NCI-H226 (cell line): ENCODE data around the gene SNRPE.

Experiments
- DNase-seq: peaks from one replicate; pipeline ENCODE4 v3.0.0-alpha.2; 2015

SNRPE gene

DNA sequence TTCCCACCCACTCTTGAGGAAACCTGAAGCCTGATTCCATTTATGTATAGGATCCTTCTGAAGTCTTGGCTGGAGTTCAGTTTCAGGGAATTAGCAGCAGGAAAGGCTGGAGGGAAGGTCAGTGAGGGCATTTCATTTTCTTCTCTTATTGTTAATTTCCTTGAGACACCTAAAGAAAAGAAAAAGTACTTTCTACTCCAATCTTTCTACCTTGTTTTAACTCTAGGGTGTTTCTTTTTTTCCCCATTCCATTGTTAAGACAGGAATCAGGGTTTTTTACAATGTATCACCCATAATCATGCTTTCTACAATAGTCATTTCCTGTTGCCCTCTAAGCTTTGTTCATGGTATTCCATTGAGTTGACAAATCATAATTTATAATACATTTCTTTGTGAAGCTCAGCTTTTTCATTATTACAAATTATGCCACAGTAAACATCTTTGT lies 27.4 kb downstream of the SNRPE start:
- DNase-seq: peak; percentile 76

DNA sequence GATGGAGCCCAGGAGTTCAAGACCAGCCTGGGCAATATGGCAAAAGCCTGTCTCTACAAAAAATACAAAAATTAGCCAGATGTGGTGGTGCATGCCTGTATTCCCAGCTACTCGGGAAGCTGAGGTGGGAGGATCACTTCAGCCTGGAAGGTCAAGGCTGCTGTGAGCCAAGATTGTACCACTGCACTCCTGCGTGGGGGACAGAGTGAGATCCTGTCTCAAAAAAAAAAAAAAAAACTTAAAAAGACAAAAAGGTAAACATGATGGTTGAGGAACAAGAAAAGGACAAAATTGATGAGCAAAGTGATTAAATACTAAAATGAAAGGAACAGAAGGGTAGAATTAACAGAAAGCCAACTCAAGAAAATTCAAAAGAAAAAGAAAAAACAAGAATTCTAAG lies 30.6 kb downstream of the SNRPE start:
- no peak for DNase-seq

DNA sequence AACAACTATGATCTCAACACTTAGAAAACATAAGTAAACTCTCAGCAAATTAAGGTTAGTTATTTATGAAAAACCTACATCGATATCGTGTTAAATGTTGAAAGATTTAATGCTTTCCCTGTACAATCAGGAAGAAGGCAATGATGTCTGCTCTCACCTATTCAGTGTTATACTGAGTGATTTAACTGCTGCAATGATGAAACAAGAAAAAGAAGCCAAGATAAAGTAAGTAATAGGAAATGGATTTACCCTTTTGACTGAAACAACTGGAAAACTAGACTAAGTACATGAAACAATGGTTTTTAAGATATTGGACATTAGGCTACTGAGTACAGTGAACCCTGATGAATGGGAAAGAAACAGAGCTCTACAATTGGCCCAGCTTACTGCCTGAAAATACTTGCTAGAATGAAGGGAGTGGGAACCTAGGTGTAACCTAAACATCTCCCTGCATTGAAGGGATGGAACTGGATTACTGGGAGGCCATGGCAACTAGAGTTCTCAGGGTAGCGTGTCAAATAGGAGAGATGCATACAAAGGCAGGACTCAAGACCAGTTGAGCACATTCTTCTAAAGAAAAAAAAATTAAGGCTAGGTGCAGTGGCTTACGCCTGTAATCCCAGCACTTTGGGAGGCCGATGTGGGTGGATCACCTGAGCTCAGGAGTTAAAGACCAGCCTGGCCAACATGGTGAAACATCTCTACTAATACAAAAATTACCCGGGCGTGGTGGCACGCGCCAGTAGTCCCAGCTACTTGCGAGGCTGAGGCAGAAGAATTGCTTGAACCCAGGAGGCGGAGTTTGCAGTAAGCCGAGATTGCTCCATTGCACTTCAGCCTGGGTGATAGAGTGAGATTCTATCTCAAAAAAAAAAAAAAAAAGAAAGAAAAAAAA lies 37.3 kb downstream of the SNRPE start:
- DNase-seq: no peak

DNA sequence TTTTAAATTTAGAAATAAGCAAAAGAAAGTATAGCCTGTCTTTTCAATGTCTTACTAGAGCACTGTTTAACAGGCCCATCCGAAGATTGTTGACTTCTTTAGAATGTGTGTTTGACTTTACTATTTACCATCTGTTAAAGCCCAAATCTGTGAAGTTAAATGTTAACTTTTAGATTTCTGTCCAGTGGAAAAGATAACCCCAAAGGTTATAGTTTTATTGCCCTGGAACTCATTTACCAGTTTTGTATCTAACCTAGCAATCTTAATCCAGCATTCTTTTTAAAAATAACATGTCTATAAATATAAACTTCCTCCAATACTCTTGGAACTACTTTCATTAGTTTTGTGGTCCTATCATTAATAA lies 37.9 kb downstream of the SNRPE start:
- DNase-seq: no peak

DNA sequence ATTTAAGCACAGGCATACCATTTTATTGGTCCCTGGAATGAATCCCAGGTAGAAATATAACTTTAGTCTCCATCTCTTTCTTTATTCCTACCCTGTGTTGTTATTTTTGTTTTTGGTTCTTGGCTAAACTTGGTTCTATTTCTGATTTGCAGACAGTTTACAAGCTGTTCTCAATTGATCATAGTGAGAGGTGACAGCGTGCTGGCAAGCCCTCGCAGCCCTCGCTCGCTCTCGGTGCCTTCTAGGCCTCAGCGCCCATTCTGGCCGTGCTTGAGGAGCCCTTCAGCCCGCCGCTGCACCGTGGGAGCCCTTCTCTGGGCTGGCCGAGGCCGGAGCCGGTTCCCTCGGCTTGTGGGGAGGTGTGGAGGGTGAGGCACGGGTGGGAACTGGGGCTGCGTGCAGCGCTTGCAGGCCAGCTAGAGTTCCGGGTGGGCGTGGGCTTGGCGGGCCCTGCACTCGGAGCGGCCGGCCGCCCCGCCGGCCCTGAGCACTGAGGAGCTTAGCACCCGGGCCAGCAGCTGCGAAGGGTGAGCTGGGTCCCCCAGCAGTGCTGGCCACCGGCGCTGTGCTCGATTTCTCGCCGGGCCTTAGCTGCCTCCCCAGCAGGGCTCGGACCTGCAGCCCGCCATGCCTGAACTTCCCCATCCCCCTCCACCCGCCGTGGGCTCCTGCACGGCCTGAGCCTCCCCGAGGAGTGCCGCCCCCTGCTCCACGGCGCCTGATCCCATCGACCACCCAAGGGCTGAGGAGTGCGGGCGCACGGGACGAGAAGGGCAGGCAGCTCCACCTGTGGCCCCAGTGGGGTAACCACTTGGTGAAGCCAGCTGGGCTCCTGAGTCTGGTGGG lies 38.7 kb downstream of the SNRPE start:
- DNase-seq: no peak

DNA sequence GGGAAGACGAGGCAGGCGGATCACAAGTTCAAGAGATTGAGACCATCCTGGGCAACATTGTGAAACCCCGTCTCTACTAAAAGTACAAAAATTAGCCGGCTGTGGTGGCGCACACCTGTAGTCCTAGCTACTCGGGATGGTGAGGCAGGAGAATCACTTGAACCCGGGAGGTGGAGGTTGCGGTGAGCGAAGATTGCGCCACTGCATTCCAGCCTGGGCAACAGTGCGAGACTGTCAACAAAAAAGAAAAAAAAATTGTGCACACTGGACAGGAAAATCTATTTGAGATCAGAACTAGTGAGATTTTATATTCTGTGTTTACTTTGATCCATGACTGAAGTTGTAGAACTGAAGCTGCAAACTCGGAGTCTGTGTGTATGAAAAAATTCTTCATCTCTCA lies 40.2 kb downstream of the SNRPE start:
- no peak for DNase-seq

DNA sequence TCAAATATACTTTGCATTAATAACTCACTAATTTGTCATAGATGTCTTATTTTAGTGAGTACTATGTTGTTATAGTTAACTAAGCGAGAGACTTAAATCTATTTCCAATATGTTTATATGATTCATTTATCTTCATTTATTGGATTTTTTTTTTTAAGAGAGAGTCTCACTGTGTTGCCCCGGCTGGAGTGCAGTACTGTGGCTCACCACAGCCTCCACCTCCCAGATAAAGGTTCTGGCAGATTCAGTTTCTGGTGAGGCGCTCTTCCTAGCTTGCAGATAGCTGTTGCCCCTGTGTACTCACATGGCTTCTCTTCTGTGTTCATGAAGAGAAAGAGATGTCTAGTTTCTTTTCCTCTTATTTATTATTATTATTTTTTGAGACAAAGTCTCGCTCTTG lies 43.9 kb downstream of the SNRPE start:
- no peak for DNase-seq

DNA sequence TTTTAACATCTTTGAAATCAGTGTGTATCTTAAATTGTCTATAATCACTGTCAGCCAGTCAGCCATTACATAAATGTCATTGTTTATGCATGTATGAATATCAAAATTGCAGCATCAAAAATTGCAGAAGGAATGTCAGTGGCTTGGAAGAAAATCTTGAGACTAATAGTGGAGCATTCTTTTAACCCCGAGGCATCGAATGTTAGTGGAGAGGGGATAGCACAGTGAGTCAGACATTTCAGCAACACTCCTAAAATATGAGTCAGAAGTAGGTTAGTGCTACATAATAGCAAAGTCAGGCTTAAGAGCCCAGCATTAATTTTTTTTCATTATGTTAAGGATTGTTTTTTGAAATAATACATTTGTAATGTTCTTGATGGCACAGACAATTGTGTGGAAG lies 45.5 kb downstream of the SNRPE start:
- DNase-seq: peak; percentile 95

DNA sequence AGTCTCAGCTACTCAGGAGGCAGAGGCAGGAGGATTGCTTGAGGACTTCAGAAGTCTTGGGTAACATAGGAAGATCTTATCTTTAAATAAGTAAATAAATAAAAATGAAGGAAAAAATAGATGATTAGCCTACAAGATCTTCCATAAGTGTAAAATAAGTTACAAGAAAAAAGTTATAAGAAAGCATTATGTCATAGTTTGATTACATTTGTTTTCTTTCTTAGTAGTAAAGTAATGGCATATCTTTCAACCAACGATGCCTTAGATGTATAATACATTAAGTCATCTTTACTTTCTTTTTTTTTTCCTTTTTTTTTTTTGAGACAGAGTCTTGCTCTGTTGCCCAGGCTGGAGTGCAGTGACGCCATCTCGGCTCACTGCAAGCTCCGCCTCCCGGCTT lies 46.5 kb downstream of the SNRPE start:
- DNase-seq: no peak

DNA sequence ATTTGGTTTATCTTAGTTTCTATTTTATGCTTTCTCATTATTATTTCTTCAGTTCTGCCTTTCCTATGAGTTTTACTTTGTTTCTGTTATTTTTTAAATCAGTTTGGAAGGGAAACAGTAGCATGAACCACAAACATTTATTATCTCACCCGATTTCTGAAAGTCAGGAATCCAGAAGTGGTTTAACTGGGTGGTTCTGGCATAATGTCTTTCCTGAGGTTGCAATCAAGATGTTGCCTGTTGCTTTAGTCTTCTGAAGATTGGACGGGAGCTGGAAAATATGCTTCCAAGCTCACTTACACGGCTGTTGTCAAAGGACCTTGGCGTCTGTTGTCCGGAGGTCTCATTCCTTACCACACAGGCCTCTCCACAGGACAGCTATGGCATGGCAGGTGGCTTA lies 50.4 kb downstream of the SNRPE start:
- DNase-seq: peak; percentile 24

DNA sequence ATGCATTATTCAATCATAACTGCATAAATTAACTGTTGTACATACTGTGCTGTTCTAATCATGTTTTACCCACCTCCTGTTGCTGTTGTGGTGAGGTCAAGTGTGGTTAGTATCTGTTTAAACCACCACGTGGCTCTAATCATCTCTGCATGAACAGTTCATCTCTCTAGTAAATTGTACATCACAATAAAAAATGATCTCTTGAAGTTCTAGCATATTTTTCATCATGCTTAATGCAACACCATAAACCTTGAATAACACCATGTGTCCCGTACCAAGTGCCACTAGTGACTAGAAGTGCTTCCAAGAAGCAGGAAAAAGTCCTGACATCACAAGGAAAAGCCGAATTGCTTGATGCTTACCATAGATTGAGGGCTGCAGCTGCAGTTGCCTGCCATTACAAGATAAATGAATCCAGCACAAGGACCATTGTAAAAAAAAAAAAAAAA lies 51.7 kb downstream of the SNRPE start:
- no peak for DNase-seq

DNA sequence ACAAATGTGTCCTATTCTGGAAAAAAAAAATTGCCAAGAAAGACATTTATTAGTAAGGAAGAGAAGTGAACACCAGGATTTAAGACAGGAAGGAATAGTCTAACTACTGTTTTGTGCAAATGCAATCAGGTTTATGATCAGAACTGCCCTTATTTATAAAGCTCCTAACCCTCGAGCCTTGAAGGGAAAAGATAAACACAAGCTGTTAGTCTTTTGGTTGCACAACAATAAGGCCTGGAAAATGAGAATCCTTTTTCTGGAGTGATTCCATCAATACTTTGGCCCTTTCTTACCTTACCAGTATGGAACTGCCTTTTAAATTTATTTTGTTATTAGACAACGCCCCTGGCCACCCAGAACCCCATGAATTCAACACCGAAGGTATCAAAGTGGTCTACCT lies 52.9 kb downstream of the SNRPE start:
- DNase-seq: no peak

DNA sequence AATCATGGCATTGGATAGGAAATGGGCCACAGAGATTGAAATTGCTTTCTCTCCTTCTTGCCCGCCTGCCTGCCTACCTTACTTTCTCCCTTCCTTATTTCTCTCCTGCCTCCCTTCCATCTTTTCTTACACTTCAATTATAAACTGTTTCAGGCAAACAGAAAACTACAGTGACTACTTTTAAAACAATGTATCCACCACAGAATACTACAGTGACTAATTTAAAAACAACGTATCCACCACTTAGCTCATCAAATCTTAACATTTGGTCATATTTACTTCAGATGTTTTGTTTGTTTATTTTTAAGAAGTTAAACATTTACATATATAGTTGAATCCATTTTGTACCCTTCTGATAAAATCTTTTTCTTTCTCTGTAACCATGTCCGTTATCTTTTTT lies 54.4 kb downstream of the SNRPE start:
- no peak for DNase-seq

DNA sequence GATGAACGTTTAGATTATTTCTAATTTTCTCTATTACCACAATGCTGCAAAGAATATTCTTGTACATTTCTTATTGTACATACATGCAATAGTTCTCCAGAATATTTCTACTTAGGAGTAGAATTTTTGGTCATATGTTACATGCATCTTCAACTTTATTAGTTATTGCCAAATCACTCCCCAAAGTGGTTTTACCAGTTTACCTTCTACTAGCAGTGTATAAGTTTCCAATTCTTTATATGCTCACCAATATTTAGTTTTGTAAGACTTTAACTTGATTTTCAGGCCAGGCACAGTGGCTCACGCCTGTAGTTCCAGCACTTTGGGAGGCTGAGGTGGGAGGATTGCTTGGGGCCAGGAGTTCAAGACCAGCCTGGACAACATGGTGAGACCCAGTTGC lies 55.4 kb downstream of the SNRPE start:
- DNase-seq: no peak
